GM19240 (cell line): Measurements from ENCODE around the gene CEP135.
"Not testable (repeated sequence)": the region's sequence is repeated elsewhere in the genome, so short reads cannot be mapped to it uniquely, and the experiment has no call there.

ENCODE experiments used
- DNase-seq: peaks from one replicate; pipeline ENCODE4 v3.0.0; 2011; ENCODE audit warnings: low spot score; ENCODE audit not compliant: insufficient read length

Gene CEP135

DNA sequence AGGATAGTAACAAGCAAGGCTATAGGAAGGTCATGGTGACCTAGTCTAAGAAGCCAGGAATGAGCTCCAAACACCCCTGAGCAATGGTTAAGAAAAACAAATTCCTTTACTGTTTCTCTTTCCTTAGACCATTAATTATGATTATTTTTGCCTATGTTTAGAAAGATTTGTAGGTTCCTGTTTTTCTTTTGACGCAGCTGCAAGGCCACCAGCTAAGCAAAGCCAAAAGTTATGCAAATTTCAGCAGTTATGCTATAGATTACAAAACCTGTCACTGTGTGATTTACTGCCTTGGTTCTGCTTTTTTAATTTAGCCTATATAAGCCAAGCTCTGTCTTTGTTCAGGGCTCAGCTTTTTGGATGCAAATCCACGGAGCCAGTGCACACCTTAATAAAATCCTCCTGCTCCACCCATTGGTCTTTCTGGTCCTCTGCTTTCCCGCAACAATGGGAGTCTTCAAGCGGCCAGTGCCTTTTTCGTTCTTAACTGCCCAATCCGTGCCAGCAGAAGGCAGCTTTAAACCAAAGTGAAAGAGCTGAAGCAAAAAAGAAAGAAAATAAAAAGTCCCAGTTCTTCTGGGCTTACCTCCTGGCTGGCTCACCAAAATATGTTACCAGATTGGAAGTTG is 1.4 kb upstream of the CEP135 start:
- DNase-seq, result no peak

DNA sequence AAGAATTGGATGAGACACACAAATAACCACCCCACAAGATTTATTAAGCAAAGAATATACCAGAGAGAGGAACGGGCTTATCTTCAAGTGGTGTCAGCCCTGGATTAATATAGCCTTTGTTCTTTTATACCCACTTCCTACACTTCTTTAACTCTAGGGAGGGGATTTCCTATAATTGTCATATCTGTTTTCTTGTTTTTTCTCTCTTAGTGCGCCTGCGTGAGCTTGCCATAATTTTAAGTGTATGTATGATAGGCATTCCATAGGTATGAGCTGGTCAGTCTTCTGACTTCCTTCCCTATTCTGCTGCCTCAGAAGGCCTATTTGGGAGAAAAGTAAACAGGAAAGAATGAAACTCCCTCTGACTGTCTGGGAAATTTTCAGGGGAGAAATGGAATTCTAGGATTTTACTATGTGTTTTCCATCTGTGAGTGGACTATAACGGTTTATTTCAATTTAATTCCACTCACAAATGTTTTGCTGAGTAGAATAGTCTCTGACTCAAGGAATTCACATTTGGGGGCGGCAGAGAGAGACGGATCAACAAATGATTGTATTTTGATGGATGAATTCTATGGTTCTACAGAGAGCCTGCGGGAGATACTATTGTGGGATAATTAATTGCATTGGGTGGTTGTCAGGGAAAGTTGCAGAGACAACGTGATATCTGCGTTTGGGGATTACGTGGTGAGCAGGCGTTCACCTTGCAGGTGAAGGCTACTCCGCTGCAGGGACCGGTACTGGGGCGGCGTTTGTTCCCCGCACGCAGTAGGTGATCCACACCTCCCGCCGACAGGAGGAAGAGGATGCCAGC is 626 bp upstream of the CEP135 start:
- no peak for DNase-seq

DNA sequence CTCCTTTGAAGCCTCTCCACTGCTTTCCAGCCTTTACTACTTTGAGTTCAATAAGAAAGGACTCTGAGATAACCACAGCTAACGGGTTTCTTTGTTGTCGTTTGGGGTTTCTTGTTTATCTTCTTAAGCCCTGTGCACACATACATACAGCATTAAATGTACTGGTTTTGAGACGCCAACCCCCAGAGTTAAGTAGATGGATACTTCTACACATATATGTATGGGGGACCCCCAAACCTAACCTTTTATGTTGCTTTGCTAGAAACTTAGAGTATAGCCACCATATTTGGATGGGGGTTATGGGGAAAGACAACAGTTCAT is 697 bp downstream of the CEP135 start:
- no peak for DNase-seq

DNA sequence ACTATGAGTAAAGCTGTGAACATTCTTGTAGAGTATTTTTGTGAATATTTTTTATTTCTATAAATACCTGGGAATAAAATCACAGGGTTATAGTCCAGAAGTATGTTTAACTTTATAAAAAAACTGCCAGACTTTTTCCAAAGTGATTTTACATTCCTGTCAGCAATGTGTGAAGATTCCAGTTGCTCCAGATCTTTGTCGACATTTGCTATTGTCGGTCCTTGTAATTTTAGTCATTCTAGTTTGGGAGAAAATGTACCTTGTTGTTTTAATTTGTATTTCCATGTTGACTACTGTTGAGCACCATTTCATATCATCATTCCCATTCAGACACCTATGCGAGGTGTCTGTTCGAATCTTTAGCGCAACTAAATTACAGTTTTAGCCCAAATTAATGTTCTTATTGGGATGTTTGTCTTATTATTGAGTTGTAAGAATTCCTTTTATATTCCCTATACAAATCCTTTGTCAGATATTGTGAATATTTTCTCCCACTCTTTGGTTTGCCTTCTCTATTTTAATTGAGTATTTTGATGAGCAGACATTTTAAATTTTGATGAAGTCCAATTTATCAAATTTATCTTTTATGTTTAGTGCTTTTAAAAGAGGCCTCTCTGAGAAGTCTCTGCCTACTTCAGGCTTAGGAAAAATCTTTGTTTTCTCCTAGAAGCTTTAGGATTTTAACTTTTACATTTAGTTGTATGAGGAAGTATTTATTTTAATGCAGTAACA is 2.6 kb downstream of the CEP135 start:
- DNase-seq, result no peak

DNA sequence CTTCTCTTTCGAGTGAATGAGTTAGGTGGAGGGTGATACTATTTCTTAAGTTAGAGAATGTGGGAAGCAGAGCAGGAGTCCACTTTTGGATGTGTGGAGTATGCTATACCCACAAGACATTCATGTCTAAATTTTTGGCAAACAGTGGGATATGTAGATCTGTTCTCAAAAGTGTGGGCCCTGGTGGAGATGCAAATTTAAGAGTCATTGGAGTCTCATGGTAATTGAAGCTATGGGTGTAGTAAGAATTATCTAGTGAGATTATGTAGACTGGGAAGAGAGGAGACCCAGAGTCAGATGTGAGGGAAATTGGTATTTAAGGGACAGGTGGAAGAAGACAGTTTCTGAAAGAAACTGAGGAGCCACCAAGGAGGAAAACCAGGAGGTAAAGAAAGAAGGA is 7.0 kb downstream of the CEP135 start:
- DNase-seq, result no peak

DNA sequence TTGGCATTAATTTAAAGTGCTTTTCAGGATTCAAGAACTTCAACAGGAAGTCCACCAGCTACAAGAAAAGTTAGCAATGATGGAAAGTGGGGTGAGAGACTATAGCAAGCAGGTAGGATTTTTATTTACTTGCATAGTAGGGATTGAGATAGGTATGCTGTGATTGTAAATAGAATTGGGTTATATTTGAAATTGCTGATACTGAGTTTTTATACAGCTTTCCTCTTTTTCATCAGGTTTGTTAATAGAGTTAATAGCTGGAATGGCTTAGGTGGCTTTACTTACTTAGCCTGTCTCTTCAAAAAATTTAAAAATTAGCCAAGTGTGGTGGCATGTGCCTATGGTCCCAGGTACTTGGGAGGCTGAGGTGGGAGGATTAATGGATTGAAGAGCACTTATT is 10.9 kb downstream of the CEP135 start:
- no peak for DNase-seq

DNA sequence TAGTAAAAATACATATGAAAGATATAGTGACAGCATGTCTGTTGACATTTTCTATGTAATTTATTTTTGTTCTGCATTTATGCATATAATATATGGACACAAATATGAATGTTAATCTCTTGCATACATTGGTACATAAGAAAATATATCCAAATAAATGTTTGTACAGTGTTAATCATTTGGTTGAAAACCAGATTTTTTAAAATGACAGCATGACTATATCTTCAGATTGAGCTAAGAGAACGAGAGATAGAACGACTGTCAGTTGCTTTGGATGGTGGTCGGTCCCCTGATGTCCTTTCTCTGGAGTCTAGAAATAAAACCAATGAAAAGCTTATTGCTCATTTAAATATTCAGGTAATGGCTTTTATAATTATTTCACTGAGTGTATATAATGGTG is 15.3 kb downstream of the CEP135 start:
- DNase-seq, result no peak

DNA sequence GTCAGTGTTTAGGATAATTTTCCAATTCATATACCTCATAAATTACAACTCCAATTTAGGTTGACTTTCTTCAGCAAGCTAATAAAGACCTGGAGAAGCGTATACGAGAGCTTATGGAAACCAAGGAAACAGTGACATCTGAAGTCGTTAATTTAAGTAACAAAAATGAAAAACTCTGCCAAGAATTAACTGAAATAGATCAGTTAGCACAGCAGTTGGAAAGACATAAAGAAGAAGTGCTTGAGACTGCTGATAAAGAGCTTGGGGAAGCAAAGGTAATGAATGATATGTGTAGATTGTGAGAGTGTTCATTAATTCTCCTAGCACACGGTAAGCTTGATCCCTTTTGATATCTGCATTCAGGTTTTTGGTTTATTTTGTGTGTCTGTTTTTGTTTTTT is 16.8 kb downstream of the CEP135 start:
- no peak for DNase-seq

DNA sequence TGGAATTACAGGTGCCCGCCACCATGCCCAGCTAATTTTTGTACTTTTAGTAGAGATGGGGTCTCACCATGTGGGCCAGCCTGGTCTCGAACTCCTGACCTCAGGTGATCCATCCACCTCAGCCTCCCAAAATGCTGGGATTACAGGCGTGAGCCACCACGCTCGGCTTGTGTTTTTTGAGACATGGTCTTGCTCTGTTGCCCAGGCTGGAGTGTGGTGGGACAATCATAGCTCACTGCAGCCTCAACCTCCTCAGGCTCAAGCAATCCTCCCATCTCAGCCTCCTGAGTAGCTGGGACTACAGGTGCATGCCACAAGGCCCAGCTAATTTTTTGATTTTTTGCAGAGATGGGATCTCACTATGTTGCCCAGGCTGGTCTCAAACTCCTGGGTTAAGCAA is 17.6 kb downstream of the CEP135 start:
- not testable (repeated sequence) for DNase-seq

DNA sequence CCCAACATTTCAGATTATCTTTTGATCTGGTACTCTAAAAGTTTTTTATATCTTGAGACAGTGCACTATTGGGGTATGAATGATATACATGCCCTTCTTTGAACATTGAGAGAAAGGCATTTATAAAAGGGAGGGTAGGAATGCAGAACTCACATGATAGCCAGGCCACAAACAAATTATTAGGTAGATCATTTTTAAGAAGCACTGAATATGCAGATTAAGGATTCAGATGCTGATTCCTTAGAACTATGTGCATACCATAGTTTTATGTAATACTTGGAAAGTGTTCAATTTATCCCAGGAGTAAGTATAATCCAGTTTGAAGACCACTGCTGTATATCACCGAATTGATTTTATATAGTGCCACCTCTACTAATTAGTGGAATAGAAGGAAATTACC is 18.6 kb downstream of the CEP135 start:
- DNase-seq, result no peak

DNA sequence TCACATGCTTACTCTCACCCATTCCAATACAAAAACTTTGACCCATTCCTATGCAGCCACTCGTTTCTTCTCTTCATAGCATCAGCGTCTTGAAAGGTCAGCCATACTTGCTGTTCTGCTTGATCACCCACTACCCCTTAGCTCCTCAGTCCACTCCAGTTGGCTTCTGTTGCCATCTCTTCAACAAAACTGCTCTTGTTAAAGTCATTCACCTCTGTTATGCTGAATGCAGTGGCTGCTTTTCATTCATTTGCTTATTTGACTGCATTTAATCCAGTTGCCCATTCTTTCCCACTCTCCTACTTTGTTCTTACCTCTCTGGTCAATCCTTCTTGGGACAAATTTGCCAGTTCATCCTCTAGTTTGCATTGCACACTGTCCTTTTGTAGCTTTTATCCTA is 24.9 kb downstream of the CEP135 start:
- no peak for DNase-seq

DNA sequence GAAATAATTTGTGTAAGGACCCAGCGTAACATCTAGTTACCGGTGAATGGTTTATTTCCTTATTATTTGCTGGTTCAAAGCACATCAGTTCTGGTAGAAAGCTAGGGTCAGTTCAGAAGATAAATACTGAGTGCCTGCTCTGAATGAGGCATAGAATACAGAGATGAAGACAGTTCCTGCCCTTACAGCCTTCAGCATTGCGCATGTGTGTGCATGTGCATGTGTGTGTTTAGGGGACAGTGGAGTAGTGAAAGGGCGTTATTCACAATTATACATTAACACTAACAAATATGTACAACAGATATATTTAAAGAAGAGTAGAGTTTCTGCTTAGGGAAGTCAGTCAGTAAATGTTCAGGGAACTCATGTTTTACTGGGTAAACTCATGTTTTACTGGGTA is 29.1 kb downstream of the CEP135 start:
- no peak for DNase-seq

DNA sequence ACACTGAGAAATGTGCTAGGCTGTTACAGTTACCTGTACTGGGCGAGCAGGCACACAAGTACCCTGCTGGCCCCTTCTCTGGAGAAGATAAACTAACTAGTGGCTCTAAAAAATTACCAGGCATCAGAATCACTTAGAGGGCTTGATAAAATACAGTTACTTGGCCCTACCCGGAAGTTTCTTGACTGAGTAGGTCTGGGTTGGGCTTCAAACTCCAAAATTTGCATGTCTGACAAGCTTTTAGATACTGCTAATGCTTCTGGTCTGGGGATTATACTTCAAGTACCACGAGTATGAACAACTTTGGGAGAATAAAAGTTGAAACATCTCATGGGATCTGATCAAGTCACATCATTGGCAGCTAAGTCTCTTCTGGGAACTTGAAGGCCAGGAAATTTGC is 30.8 kb downstream of the CEP135 start:
- no peak for DNase-seq

DNA sequence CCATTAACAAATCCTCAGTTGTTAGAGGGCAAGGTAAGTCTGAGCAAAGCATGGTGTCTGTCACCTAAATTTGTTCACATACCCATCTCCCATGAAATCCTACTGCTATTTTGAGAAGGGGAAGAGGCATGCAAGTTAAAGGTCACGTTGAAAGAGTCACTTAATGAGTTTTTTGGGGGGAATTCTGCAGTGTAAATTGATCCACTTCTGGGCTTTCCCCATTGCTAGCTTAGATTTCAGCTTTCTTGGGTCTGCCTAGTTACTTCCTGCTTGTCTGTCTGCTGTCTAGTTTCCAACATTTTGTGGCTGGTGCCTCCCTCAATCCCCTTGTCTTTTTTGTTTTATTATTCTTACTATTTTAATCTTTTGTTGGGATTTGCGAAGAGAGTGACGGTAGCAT is 32.0 kb downstream of the CEP135 start:
- no peak for DNase-seq

DNA sequence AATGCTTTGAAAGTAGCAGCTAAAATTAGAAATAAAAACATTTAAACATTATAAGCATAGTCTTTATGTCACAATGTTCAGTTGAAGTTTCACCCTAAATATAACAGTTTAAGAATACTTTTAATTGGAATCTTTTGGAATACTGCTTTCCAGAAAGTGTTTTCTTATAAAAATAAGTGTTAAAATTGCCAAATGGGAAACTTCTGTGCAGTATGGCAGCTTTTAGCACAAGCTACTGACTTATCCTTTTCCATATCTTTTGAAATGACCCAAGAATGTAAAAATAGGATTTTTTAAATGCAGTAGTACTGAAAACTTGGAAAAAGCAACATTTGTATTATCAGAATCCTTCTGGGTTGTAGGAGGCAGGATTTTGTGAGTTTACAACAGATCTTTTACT is 34.2 kb downstream of the CEP135 start:
- DNase-seq, result no peak

DNA sequence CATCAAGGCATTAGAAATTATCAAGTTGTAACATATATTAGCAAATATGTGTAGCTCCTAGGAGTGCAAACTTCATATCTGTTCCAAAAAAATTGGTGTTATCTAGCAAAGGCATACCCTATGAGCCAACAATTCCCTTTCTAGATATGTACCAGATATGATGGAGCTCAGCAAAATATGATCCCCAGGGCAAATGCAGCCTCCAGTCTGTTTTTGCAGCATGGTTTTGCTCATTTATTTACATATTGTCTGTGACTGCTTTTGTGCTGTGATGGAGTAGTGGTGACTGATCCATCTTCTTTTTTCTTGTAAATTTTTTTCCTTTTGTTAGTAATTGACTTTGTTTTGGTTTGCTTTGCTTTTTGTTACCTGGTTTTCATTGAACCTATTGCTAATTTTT is 41.0 kb downstream of the CEP135 start:
- no peak for DNase-seq

DNA sequence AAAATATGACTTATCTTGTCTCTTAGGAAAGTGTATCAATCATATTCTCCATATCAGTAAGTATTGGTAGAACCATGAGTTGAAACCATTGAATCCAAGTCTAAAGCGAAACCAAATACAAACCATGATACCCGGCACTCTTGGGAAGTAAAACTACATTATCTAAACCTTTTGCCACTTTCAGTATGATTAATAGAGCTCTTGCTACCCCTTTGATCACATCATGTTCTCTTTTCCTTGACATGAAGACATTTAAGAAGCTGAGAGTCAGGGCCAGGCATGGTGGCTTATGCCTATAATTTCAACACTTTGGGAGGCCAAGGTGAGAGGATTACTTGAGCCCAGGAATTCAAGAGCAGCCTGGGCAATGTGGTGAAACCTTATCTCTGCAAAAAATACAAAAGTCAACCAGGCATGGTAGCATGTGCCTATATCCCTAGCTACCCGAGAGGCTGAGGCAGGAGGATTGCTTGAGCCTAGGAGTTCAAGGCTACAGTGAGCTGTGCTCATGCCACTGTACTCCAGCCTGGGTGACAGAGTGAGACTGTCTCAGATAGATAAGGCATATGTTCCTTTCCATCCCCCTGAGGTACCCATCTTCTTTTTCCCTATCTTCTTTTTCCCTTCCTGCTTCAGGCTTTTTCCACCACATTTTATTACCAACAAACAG is 45.4 kb downstream of the CEP135 start:
- peak; percentile 20 for DNase-seq

DNA sequence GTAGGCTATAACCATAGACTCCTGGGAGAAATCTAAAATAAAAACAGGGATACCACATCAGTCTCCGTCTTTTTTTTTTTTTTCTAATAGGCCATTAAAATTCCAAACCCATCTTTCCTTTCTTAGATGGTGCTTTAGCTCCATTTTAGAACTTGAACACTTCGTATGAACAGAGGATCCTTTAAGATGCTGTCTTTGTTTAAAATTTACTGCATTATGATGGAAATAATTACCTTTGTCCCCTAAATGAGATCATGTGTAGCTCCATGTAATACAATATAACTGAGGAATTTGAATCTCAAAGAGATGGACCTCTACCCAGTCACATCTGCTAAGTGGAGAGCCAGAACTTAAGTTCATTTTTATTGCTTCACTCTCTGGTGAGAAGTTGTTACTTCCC is 47.9 kb downstream of the CEP135 start:
- DNase-seq, result no peak

DNA sequence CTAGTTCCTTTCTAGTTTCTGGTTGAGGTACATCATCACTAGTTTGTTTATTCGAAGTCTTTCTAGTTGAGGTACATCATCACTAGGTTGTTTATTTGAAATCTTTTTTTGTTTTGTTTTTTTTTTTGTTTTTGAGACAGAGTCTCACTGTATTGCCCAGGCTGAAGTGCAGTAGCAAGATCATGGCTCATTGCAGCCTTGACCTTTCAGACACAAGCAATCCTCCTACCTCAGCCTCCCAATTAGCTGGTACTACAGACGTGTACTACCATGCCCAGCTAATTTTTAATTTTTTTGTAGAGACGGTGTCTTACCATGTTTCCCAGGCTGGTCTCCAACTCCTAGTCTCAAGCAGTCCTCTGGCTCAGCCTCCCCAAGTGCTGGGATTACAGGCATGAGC is 54.9 kb downstream of the CEP135 start:
- no peak for DNase-seq

DNA sequence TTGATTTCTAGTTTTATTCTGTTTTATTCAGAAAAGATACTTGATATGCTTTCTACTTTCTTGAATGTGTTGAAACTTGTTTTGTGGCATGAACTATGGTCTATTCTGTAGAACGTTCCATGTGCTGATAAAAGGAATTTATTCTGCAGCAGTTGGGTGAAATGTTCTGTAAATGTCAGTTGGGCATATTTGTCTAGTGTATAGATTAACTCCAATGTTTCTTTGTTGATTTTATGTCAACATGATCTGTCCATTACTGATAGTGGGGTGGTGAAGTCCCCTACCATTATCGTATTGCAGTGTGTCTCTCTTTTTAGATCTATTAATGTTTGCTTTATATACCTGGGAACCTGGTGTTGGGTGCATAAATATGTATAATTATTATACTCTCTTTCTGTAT is 55.5 kb downstream of the CEP135 start:
- no peak for DNase-seq

DNA sequence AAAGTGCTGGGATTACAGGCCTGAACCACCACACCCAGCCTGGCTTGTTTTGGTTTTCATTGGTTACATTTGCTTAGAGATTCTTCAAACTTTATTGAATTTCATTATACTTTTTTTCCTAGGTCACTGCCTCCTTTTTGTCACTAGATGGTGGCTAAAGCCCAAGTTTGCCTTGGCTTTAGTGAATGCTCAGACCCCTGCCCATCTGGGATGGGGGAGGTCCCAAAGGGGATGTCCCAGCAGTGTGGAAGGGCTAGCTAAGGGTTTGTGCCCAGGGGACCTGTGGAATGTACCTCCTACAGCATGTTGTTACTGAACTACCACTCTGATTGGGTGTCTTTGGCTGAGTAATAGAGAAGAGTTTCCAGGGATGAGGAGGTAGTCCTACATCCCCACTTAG is 58.4 kb downstream of the CEP135 start:
- DNase-seq, result no peak

DNA sequence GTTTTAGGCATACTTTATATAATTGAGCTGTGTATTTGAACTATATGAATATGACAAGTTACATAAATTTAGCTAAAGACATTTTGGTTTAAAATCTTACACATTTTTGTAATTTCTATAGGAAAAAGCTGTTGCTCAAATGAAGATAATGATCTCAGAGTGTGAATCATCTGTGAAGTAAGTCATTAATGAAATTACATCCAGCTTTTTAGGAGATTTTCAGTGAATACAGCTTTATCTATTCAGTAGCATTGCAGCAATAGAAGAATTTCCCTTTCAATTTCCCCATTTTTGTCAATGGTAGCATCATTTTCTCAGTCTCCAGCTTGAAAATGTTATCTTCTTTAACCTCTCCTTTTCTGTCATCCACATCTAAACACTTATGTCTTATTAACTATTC is 59.5 kb downstream of the CEP135 start:
- no peak for DNase-seq
